ENCODE results near the gene LRRC7.

LRRC7 gene

GRCh38 chr1:69567652-69568420, at the start of gene LRRC7:
TSS of gene LRRC7 (plus strand) at chr1:69567922. CDS start at chr1:69568640, 718 bp downstream.
- Mint-ChIP-seq H3K4me1 (ENCODE audit: low read depth) (peaks cover 8% of the 10 kb centered on the region), H3K9me3 (no peaks in the 10 kb centered on the region), H3K27me3 (ENCODE audit: low read depth) (peaks cover 49% of the 10 kb centered on the region), H3K4me3 (peak within 1 kb of the TSS; percentile 81), H3K27ac (peak within 1 kb of the TSS; percentile 68), H3K36me3 (ENCODE audit: low read depth) (no peaks in the 10 kb centered on the region)

DNA sequence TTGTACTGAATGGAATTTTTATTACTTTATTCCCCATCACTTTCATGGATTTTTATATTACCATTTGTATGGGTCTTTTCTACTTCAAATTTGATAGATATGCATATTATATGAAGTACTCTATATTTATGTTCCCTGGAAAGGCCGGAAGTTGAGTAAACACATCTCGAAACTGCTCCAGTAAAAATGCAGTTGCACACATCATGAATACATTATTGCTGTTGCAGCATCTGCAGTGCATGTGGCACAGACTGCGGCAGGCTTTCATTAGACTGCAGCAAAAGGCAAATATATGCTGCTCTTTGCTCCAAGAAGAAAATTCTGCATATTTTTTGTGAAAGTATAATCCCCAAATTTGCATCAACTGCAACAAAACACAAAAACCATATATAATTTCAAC, 48.7 kb upstream of the LRRC7 start:
- Mint-ChIP-seq H3K4me1 (ENCODE audit: low read depth) (no peaks in the 10 kb centered on the region), H3K9me3 (no peaks in the 10 kb centered on the region), H3K27ac (no peak overlapping the region), H3K27me3 (ENCODE audit: low read depth) (no peaks in the 10 kb centered on the region), H3K4me3 (no peak overlapping the region), H3K36me3 (ENCODE audit: low read depth) (no peaks in the 10 kb centered on the region)

DNA sequence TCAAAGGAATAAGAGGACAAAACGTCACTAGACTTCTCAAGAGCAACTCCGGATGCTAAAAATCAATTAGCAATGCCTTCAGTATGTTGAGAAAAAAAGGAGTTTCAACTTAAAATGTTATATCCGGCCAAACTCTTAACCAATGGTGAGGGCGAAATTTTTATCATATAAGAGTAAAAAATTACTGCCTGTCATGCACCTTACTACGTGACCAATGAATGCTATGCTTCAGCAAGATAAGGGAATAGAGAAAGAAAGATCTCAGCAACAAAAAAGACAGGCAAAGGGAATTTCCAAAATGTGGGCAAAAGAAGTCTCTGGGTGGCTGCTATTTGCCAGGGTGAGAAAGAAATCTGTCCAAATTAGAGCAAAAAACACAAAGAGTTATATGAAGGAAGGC, 47.4 kb upstream of the LRRC7 start:
- Mint-ChIP-seq H3K9me3 (no peaks in the 10 kb centered on the region), H3K27ac (no peak overlapping the region), H3K4me3 (no peak overlapping the region), H3K36me3 (ENCODE audit: low read depth) (no peaks in the 10 kb centered on the region), H3K27me3 (ENCODE audit: low read depth) (no peaks in the 10 kb centered on the region), H3K4me1 (ENCODE audit: low read depth) (no peaks in the 10 kb centered on the region)

DNA sequence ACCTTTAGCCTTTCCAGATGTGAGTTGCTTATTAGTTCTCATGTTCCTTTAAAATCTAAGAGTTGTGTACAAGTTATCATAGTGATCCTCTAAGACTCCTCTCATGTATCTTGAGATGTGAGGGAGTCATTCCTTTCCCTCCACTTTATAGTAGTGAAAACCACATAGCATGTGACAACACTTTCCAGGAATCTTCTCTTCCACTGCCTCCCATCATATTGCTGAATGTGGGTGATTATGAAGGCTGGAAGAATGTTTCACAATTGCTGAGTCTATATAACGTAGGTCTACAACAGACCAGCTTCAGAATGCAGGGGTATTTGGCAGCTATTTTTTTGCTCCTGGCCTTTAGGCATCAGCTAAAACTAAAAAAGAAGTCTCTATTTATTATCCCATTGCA, 44.7 kb upstream of the LRRC7 start:
- H3K9me3 Mint-ChIP-seq = no peaks in the 10 kb centered on the region
- no peaks in the 10 kb centered on the region for H3K4me1 Mint-ChIP-seq (ENCODE audit: low read depth)
- H3K27ac Mint-ChIP-seq = no peak overlapping the region
- no peaks in the 10 kb centered on the region for H3K27me3 Mint-ChIP-seq (ENCODE audit: low read depth)
- no peak overlapping the region for H3K4me3 Mint-ChIP-seq
- no peaks in the 10 kb centered on the region for H3K36me3 Mint-ChIP-seq (ENCODE audit: low read depth)

DNA sequence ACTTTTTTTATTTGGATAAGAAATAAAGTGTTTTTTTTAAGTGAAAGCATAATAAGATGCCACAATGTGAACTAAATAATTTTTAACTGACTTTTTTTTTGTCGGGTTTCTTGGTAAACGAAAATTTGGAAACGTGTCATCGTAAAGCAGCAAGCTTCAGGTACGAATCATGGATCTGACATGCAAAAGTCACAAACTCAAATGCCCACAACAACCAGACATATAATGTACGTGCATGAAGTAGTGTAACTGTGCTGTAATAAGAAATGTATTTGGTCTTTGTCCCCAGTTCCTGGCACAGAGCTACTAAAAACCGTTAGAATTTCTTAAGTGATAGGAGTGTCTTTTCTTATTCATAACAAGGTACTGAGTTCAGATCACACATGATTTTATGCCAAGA, 44.3 kb upstream of the LRRC7 start:
- Mint-ChIP-seq H3K36me3 (ENCODE audit: low read depth) (no peaks in the 10 kb centered on the region), H3K27ac (no peak overlapping the region), H3K4me3 (no peak overlapping the region), H3K9me3 (no peaks in the 10 kb centered on the region), H3K4me1 (ENCODE audit: low read depth) (no peaks in the 10 kb centered on the region), H3K27me3 (ENCODE audit: low read depth) (no peaks in the 10 kb centered on the region)

DNA sequence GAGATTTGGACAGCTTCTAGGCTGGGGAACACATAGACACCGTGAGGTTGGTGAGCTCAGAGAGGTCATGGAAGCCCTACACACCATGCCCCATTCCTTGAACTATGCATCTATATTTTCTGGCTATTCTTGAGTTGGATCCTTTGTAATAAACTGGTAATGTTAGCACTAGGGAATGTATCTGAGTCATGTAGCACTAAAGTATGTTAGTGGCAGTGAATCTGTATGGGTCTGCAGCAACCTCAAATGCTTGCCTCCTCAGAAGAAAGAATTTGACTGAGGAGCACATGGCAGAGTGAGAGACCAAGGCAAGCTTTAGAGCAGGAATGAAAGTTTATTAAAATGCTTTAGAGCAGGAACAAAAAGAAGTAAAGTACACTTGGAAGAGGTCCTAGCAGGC, 43.7 kb upstream of the LRRC7 start:
- no peak overlapping the region for H3K4me3 Mint-ChIP-seq
- H3K36me3 Mint-ChIP-seq (ENCODE audit: low read depth) = no peaks in the 10 kb centered on the region
- no peaks in the 10 kb centered on the region for H3K9me3 Mint-ChIP-seq
- no peak overlapping the region for H3K27ac Mint-ChIP-seq
- H3K4me1 Mint-ChIP-seq (ENCODE audit: low read depth) = no peaks in the 10 kb centered on the region
- H3K27me3 Mint-ChIP-seq (ENCODE audit: low read depth) = no peaks in the 10 kb centered on the region

DNA sequence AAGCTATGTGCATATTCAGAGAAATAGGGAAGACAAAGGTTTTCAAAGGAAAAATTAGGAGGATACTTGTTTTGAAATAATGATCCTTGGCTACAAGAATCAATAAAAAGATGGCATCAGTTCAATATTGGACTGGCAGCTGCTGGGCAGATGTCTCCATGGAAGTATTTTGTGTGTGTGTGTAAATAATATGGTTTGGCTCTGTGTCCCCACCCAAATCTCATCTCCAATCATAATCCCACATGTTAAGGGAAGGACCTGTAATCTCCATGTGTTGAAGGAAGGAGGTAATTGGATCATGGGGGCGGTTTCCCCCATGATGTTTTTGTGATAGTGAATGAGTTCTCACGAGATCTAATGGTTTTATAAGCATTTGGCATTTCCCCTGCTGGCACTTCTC, 40.4 kb upstream of the LRRC7 start:
- Mint-ChIP-seq H3K36me3 (ENCODE audit: low read depth) (no peaks in the 10 kb centered on the region), H3K9me3 (peaks cover 3% of the 10 kb centered on the region), H3K4me3 (no peak overlapping the region), H3K27me3 (ENCODE audit: low read depth) (no peaks in the 10 kb centered on the region), H3K4me1 (ENCODE audit: low read depth) (no peaks in the 10 kb centered on the region), H3K27ac (no peak overlapping the region)

- peaks cover 3% of the 10 kb centered on the region for H3K9me3 Mint-ChIP-seq
- no peaks in the 10 kb centered on the region for H3K4me1 Mint-ChIP-seq (ENCODE audit: low read depth)
- H3K27ac Mint-ChIP-seq = no peak overlapping the region
- no peaks in the 10 kb centered on the region for H3K27me3 Mint-ChIP-seq (ENCODE audit: low read depth)
- H3K4me3 Mint-ChIP-seq = no peak overlapping the region
- no peaks in the 10 kb centered on the region for H3K36me3 Mint-ChIP-seq (ENCODE audit: low read depth)
Observed at GRCh38 chr1:69528376-69528775, 39.3 kb upstream of the LRRC7 start.

DNA sequence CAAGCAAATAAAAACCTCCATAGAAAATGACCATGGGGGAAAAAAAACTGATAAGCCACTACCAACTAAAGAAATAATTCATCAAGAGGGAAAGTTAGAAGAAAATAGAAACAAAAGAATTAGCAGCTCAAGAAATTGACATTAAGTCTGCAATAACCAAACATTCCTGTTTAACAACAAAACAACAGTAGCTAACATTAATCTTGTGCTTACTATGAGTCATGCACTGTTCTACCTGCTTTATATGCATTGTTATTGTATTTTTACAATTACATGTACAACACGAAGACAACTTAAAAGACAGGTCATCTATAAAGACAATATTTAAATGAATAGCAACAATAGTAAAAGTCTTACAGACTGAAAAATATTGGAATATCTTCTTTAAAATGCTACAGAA, 34.4 kb upstream of the LRRC7 start:
- no peaks in the 10 kb centered on the region for H3K4me1 Mint-ChIP-seq (ENCODE audit: low read depth)
- no peak overlapping the region for H3K4me3 Mint-ChIP-seq
- no peaks in the 10 kb centered on the region for H3K27me3 Mint-ChIP-seq (ENCODE audit: low read depth)
- no peak overlapping the region for H3K27ac Mint-ChIP-seq
- peaks cover 3% of the 10 kb centered on the region for H3K9me3 Mint-ChIP-seq
- H3K36me3 Mint-ChIP-seq (ENCODE audit: low read depth) = no peaks in the 10 kb centered on the region

GRCh38 chr1:69534829-69535228, 32.9 kb upstream of the LRRC7 start:
- H3K27me3 Mint-ChIP-seq (ENCODE audit: low read depth) = no peaks in the 10 kb centered on the region
- H3K36me3 Mint-ChIP-seq (ENCODE audit: low read depth) = no peaks in the 10 kb centered on the region

DNA sequence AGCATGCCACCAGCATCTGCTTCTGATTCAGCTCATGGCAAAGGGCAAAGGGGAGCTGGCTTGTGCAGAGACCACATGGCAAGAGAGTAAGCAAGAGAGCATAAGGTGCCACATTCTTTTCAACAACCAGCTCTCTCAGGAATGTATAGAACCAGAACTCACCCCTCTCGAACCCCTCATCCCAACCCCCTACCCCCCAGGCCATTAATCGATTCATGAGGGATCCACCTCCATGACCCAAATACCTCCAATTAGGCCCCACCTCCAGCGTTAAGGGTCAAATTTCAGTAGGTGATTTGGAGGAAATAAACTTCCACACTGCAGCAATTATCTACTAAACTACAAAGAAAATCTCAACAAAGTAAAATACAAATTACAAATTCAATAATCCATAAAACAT, 32.2 kb upstream of the LRRC7 start:
- Mint-ChIP-seq H3K4me1 (ENCODE audit: low read depth) (no peaks in the 10 kb centered on the region), H3K9me3 (peaks cover 5% of the 10 kb centered on the region), H3K27me3 (ENCODE audit: low read depth) (no peaks in the 10 kb centered on the region), H3K27ac (no peak overlapping the region), H3K4me3 (no peak overlapping the region), H3K36me3 (ENCODE audit: low read depth) (no peaks in the 10 kb centered on the region)

More at GRCh38 chr1:69534829-69535228, 32.9 kb upstream of the LRRC7 start:
- H3K27ac Mint-ChIP-seq = no peak overlapping the region
- H3K4me1 Mint-ChIP-seq (ENCODE audit: low read depth) = no peaks in the 10 kb centered on the region
- peaks cover 7% of the 10 kb centered on the region for H3K9me3 Mint-ChIP-seq
- H3K4me3 Mint-ChIP-seq = no peak overlapping the region

GRCh38 chr1:69540052-69540451, 27.7 kb upstream of the LRRC7 start:
- no peaks in the 10 kb centered on the region for H3K4me1 Mint-ChIP-seq (ENCODE audit: low read depth)
- H3K36me3 Mint-ChIP-seq (ENCODE audit: low read depth) = no peaks in the 10 kb centered on the region
- H3K4me3 Mint-ChIP-seq = no peak overlapping the region
- no peaks in the 10 kb centered on the region for H3K27me3 Mint-ChIP-seq (ENCODE audit: low read depth)
- no peak overlapping the region for H3K27ac Mint-ChIP-seq
- H3K9me3 Mint-ChIP-seq = peaks cover 3% of the 10 kb centered on the region

GRCh38 chr1:69551476-69552324, 16.0 kb upstream of the LRRC7 start:
- H3K4me3 Mint-ChIP-seq = no peak overlapping the region
- H3K27me3 Mint-ChIP-seq (ENCODE audit: low read depth) = no peaks in the 10 kb centered on the region
- no peaks in the 10 kb centered on the region for H3K36me3 Mint-ChIP-seq (ENCODE audit: low read depth)
- no peaks in the 10 kb centered on the region for H3K9me3 Mint-ChIP-seq
- H3K4me1 Mint-ChIP-seq (ENCODE audit: low read depth) = no peaks in the 10 kb centered on the region
- no peak overlapping the region for H3K27ac Mint-ChIP-seq

GRCh38 chr1:69553726-69554125, 14.0 kb upstream of the LRRC7 start:
- Mint-ChIP-seq H3K36me3 (ENCODE audit: low read depth) (no peaks in the 10 kb centered on the region), H3K27ac (no peak overlapping the region), H3K9me3 (no peaks in the 10 kb centered on the region), H3K4me1 (ENCODE audit: low read depth) (no peaks in the 10 kb centered on the region), H3K4me3 (no peak overlapping the region), H3K27me3 (ENCODE audit: low read depth) (no peaks in the 10 kb centered on the region)

Measured in T-helper 1 cell treated with Interleukin-12 subunit alpha and Interleukin-12 subunit beta and Interleukin-4 antibody, amounts not matched to agents 30 μg/mL and 1 μg/mL, for 36 hours (primary cell).